Activated CD4-positive, alpha-beta T cell treated with anti-CD3 and anti-CD28 coated beads, Interleukin-2, amount 50 U/mL, for 1 hour (primary cell): ENCODE data around the gene CDKL2.
A peak's percentile ranks its signal among the peaks of the same experiment; 100 is the strongest.
"Not testable (repeated sequence)": the region's sequence is repeated elsewhere in the genome, so short reads cannot be mapped to it uniquely, and the experiment has no call there.

ENCODE experiments used
- DNase-seq: peaks from one replicate; pipeline ENCODE4 v3.0.0-alpha.2; 2020

CDKL2 gene

DNA sequence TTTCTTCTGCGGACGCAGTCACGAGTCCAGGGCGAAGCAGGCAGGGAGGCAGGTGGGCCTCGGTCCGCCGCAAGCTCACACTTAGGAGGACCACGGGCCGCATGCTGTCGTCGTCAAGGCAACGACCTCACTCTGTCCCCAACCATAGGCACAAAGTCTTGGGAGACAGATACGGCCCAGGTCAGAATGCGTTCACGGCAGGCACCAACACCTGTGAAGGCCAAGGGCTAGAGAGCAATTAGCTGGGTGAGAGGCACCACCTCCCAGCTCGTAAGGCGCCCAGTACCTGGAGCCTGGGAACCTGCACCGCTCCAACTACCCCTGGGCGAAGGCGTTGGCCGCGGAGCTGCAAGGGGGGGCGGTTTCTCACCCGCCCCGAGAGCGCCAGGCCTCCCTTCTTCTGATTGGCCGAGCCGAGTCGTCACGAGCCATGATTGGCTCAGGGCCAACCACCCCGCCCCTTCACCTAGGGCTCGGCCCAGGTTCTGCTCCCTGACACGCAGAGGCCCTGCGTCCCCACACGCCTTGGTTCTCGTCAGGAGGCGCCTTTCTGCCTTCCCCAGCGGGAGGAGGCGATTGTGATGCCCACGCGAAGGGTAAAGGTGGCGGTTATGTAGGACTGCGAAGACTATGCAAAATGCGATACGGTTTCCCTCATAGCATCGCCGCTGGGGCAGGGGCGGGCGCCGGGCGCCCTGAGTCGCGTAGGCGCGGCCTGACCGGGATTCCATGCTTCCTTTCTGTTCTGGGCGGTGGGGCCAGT is at the start of gene CDKL2:
TSS of gene CDKL2 (minus strand) at position 355 of the 763 bp plus-strand sequence. CDS start 4,540 bp downstream, outside the sequence.
- DNase-seq: peak; percentile 93

- DNase-seq: no peak
Observed at GRCh38 chr4:75678965-75679364, 48.6 kb upstream of the CDKL2 start.

DNA sequence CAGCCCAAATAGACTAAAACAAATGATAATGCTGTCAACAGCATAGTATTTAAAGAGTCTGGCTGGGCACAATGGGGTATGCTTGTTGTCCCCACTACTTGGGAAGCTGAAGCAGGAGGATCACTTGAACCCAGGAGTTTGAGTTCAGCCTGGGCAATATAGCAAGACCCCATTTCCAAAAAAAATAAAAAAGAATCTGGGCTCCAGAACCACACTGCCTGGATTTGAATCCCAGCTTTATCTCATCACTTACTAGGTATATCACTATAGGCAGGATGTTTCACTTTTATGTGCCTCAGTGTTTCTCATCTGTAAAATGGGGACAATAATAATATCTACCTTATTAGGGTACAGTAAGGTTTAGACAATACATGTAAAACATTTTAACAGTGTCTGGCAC is 48.1 kb upstream of the CDKL2 start:
- DNase-seq: no peak

DNA sequence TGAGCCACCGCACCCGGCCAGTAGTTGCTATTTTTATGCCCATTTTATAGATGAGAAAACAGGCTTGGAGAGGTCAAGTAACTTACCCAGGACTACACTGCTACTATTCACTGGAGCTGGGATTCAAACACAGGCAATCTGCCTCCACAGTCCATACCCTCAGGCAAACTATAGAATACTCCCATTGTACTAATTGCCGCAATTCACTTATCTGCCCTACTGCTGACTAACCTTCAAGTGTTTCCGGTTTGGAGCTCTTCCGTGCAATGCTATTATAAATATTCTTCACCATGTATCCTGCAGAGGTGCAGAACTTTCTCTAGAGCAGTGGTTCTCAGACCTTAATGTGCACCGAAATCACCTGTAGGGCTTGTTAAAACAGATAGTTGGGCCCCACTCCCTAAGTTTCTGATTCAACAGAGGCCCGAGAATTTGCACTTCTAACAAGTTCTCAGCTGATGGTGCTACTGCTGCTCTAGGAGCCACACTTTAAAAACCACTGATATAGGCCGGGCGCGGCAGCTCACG is 44.7 kb upstream of the CDKL2 start:
- DNase-seq: no peak

- no peak for DNase-seq
Observed at GRCh38 chr4:75673959-75674328, 43.6 kb upstream of the CDKL2 start.

GRCh38 chr4:75673027-75673958 is 43.0 kb upstream of the CDKL2 start, which contains the start of gene G3BP2:
Gene G3BP2, minus strand, starts transcription at chr4:75673411. Its CDS starts 11,386 bp downstream, at chr4:75662025.
- peak; percentile 97 for DNase-seq

GRCh38 chr4:75672461-75673026 is 42.2 kb upstream of the CDKL2 start:
- peak; percentile 78 for DNase-seq

GRCh38 chr4:75671802-75672421 is 41.6 kb upstream of the CDKL2 start:
- DNase-seq: no peak

DNA sequence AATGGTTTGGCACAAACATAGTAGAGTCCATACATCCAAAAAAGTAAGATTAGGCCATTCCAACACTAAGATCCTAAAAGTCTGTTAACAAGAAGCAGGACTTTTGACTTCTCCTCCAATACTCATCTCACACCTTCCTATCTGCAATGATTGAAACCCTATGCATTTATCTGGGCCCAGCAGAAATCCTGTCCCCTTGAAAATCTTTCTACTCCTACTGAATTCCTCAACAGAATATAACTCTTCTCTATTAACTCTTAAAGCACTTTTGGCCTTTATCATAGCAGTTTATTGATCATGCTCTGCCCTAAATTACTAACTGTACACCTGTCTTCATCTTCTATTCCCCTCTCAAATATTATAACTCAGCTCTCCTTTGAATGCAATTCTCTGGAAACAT is 38.3 kb upstream of the CDKL2 start:
- no peak for DNase-seq

GRCh38 chr4:75667636-75668035 is 37.3 kb upstream of the CDKL2 start:
- DNase-seq: not testable (repeated sequence)

DNA sequence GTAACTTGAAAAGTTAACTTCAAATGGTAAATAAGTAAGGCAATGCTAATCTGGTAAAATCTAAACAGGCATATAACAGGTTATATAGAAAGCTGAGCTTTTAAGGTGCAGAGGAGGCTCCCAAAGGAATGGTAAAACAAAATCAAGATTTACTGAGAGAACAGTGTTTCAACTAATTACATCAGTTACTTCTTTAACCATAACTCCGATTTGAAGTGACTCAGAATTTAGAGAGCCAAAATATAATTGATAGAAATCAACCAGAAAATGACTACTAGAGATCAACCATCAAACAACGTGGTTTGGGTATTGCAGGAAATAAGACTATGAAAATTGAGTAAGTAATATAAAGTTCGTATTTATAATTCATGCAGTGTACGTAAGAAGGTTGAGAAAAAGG is 36.0 kb upstream of the CDKL2 start:
- no peak for DNase-seq

DNA sequence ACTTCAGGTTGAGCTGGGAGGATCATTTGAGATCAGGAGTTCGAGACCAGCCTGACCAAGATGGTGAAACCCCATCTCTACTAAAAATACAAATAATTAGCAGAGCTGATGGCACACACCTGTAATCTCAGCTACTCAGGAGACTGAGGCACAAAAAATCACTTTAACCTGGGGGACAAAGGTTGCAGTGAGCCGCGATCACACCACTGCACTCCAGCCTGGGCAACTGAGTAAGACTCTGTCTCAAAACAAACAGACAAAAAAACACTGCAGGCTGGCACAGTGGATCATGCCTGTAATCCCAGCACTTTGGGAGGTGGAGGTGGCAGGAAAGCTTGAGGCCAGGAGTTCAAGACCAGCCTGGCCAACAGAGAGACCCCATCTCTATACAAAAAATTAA is 34.3 kb upstream of the CDKL2 start:
- DNase-seq: not testable (repeated sequence)

- DNase-seq: no peak
Observed at GRCh38 chr4:75662626-75663025, 32.3 kb upstream of the CDKL2 start.

DNA sequence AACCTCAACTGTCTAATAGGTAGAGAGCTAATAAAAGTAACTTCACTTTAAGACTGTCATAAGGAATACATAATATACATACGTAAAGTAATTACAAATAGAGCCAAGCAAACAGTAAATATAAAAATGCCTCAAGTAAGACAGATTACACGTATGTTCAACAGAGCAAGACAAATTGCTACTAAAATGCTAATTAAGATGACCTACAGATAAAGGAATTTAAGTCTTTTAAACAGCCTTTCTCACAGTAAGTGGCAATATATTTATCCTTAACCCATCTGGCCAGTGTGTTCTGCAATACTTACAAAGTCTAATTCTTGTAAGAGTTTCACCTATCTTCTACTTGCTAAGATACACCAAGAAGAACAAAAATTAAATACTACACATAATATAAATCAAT is 30.2 kb upstream of the CDKL2 start:
- no peak for DNase-seq

- DNase-seq: no peak
Observed at GRCh38 chr4:75659512-75660031, 29.2 kb upstream of the CDKL2 start.

- no peak for DNase-seq
Observed at GRCh38 chr4:75658876-75659275, 28.5 kb upstream of the CDKL2 start.

DNA sequence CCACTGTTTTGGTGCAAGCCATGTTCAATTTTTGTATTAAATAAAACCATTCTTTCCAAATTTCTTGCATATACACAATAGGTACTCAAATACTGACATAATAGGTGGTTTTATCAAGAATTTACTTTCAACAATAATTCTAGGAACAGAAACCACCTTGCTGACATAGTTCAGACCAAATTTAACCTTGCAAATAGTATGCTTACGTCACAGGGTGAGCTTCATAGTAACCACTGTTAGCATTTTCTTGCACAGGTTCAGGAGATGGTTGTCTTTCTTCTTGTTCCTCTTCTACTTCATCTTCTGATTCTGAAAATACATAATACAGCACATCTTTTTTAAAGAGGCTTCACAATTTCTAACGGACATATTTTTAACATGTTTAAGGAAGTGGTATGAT is 25.2 kb upstream of the CDKL2 start:
- DNase-seq: no peak

DNA sequence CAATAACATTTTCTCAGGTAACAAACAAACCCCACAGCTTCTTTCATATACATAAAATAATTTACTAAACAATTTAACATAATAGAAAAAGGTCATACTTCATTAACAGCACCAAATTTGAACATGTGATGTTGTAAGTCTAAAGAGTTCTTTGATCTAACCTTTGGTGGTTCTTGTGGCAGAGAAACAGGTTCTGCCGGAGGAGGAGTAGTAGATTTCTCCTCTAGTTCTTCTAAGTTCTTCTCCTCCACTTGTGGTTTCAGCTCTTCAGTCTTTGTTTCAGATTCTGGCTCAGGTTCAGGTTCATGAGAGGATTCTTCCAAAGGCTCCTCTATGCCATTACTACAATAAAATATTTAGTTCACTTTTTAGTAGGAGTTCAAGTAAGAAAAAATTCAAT is 24.6 kb upstream of the CDKL2 start:
- DNase-seq: no peak

DNA sequence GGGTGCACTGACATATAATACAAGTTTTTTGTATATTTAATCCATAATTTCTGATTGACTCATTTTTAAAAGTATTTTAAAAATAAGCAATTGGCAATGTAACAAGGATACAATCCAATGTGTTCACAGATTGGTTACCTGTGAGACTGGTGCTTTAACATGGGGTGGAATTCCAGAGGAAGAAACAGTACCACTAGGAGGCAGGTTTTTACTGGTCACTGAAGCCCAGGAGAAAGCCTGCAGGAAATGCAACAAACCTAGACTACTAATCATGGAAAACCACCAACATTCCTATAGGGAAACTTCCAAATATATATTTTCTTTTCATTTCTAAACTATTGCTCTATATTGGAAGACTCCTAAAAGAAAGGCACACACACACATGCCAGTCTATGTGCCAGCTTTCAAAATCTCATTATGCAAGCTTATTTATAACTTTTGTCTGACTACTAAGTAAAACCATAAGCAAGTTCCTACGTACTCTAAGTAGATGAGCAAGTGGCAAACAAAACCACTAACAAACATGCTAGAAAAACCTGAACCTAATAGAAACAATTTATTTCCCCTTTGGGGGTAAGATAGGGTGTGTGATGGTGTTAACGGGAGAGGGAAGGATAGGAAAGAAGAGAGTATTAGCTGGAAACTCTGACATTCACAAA is 23.6 kb upstream of the CDKL2 start:
- no peak for DNase-seq

DNA sequence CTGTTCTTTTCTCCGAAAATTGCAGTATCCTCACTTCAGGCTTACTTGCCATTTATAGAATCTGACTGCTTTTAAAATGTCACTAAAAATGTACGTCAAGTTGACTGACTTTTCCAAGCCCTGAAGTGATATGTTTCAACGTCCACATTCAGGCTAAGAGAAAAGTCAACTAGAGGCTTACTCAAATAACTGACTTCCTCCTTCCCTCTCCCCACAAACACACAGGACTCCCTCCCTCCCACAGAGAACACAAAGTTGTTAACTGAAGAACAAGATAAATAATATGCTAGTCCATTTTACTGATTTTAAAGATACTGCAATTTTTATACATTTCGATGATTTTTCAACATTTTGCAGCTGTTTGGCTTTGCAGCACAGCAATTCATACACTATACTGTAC is 13.8 kb upstream of the CDKL2 start:
- DNase-seq: no peak

DNA sequence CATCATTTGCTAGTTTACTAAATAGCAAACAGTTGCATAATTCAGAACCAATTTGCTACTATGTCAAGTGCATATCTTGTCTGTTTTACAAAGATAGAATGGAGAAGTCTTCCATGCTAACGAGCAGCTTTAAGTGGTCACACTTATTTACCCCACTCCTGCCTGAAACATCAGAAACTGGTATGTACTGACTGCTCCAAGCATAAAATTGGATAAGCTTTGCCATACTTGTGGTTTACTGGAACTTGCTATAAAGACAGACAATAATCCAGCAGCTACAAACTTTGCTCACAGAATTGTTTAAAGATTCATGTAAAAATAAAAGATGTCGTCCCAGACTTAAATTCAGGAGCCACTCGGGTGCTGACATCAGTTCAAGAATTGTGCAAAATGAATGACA is 13.3 kb upstream of the CDKL2 start:
- DNase-seq: no peak

- no peak for DNase-seq
Observed at GRCh38 chr4:75639124-75639695, 8.9 kb upstream of the CDKL2 start.
